HepG2 (cell line): ENCODE data around the gene MPPE1. TPM values are rescaled to one million over a fixed set of nuclear protein-coding genes. Genes with fewer than 3 reads are reported as not detected.

ENCODE experiments used
- CCAR2 ChIP-seq: fragments of 200-400 bp; formaldehyde crosslinking; optimal IDR thresholded peaks from 2 replicates; pipeline ENCODE3; 2018; ENCODE audit warnings: low read depth, mild to moderate bottlenecking, low read length, moderate library complexity
- KLF11 ChIP-seq: IDR thresholded peaks from 2 replicates; pipeline ENCODE4 v1.6.1; 2016; ENCODE audit warnings: missing compliant biosample characterization
- LBX2 ChIP-seq: sonication (generic); formaldehyde crosslinking; IDR thresholded peaks from 2 replicates; pipeline ENCODE4 v1.5.0; 2020; ENCODE audit warnings: missing genetic modification reagents, mild to moderate bottlenecking, borderline replicate concordance
- MED1 ChIP-seq: sonication (generic); formaldehyde crosslinking; IDR thresholded peaks from 2 replicates; pipeline ENCODE4 v1.4.0; 2020; ENCODE audit warnings: missing genetic modification reagents
- PCBP2 ChIP-seq: fragments of 200-400 bp; formaldehyde crosslinking; optimal IDR thresholded peaks from 2 replicates; pipeline ENCODE3; 2018; ENCODE audit warnings: low read length, low read depth; ENCODE audit not compliant: poor library complexity, severe bottlenecking
- RFX5 ChIP-seq: IDR thresholded peaks from 2 replicates; pipeline ENCODE4 v1.6.1; 2011; ENCODE audit warnings: low read depth, low read length, improper control_type of control experiment
- SP2 ChIP-seq: sonication (generic); formaldehyde crosslinking; IDR thresholded peaks from 2 replicates; pipeline ENCODE4 v1.5.1; 2020; ENCODE audit warnings: mild to moderate bottlenecking, missing genetic modification reagents
- SP4 ChIP-seq: sonication (generic); formaldehyde crosslinking; IDR thresholded peaks from 2 replicates; pipeline ENCODE4 v1.8.1; 2023; ENCODE audit warnings: mild to moderate bottlenecking, missing genetic modification reagents
- TIGD3 ChIP-seq: sonication (generic); formaldehyde crosslinking; IDR thresholded peaks from 2 replicates; pipeline ENCODE4 v1.5.1; 2020; ENCODE audit warnings: mild to moderate bottlenecking, missing genetic modification reagents, borderline replicate concordance
- ZFY ChIP-seq: sonication (generic); formaldehyde crosslinking; IDR thresholded peaks from 2 replicates; pipeline ENCODE4 v1.4.0; 2020; ENCODE audit warnings: missing genetic modification reagents
- ZNF512 ChIP-seq: sonication (generic); formaldehyde crosslinking; IDR thresholded peaks from 2 replicates; pipeline ENCODE4 v1.4.0; 2020; ENCODE audit warnings: mild to moderate bottlenecking, missing genetic modification reagents
- ZNF652 ChIP-seq: IDR thresholded peaks from 2 replicates; pipeline ENCODE4 v1.6.1; 2016; ENCODE audit warnings: low read depth, borderline replicate concordance
- polyA plus RNA-seq, 8 experiments: library from polyadenylated mRNA; depleted of rRNA in 3 of 8; stranded (reverse) in 7 of 8; unstranded in 1 of 8; fragments of >200 nt; fragmentation: Illumina TruSeq in 4 of 8; extraction: Trizol in 4 of 8; gene quantifications; 2 replicates each; pipeline versions ENCODE4 v1.2.1 to v1.2.3, GENCODE V29; 2011 to 2016; ENCODE audit warnings: low read depth in 4 of 8, missing spikeins in 1 of 8, mixed read lengths in 1 of 8; ENCODE audit not compliant: insufficient read depth in 1 of 8
- total RNA-seq, 5 experiments: library from RNA; depleted of rRNA; stranded (reverse); fragments of >200 nt; fragmentation: Illumina TruSeq; extraction: Trizol; gene quantifications; 2 replicates each; pipeline ENCODE4 v1.2.3, GENCODE V29; 2016; ENCODE audit warnings: low read depth in 1 of 5
- TF ChIP-seq, protein P1 (sequence below): sonication (generic); formaldehyde crosslinking; conservative IDR thresholded peaks from 2 replicates; pipeline ENCODE4 v1.8.0; 2022; ENCODE audit warnings: low read depth, missing genetic modification reagents
- TF ChIP-seq, protein P2 (sequence below): sonication (generic); formaldehyde crosslinking; IDR thresholded peaks from 2 replicates; pipeline ENCODE4 v1.9.0; 2021; ENCODE audit warnings: missing genetic modification reagents, mild to moderate bottlenecking, borderline replicate concordance

Gene MPPE1
- total and polyA plus RNA-seq, 2 of the 13 experiments (the other 11 are each of a cell fraction or from before 2014, with no cell fraction given), result 9.6 to 11.9 TPM

DNA sequence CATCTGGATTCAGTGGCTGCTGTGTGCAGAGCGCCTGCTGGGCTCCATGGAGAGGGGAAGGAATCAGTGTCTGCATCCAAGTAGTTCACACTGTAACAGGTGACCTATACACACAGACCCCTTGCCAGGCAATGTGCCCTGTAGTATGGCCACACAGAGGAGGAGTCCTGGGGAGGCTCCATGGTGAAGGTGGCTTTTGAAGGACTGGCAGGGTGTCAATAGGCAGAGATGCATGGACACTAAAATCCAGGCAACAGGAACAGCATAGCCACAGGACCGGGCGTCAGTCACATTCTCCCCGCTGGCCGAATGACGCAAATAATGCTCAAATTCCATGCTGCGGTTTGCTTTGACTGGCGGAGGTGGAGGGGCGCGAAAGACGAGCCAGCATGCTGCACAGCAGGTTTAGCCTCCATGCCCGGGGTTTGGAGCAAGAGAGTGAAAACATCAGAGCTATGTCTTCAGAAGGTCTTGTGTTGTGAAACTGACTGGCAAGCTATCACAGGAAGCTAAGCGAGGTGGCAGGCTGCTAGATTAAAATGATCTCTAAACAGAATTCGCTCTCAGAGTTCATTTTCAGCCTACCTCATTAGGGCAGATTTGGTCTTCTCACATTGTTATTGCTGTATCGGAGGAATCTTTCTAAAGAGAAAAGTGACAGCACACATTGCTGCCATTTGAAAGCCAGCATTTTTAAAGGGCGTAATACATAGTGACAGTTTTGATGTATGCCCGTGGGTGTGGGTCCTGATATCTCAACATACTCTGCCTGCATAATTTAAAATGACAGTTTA lies 58.1 kb downstream of the MPPE1 start (continued):
- TF ChIP-seq PCBP2 (no peak), RFX5 (no peak), ZFY (CRISPR knock-in tag) (no peak), CCAR2 (no peak), ZNF652 (no peak), LBX2 (no peak), SP2 (CRISPR knock-in tag) (no peak), MED1 (CRISPR knock-in tag) (no peak), SP4 (CRISPR knock-in tag) (no peak), ZNF512 (CRISPR knock-in tag) (no peak), TIGD3 (CRISPR knock-in tag) (no peak), KLF11 (CRISPR knock-in tag) (no peak)
- TF ChIP-seq, protein P1, sequence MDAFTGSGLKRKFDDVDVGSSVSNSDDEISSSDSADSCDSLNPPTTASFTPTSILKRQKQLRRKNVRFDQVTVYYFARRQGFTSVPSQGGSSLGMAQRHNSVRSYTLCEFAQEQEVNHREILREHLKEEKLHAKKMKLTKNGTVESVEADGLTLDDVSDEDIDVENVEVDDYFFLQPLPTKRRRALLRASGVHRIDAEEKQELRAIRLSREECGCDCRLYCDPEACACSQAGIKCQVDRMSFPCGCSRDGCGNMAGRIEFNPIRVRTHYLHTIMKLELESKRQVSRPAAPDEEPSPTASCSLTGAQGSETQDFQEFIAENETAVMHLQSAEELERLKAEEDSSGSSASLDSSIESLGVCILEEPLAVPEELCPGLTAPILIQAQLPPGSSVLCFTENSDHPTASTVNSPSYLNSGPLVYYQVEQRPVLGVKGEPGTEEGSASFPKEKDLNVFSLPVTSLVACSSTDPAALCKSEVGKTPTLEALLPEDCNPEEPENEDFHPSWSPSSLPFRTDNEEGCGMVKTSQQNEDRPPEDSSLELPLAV (CRISPR knock-in tag), result no peak
- TF ChIP-seq, protein P2, sequence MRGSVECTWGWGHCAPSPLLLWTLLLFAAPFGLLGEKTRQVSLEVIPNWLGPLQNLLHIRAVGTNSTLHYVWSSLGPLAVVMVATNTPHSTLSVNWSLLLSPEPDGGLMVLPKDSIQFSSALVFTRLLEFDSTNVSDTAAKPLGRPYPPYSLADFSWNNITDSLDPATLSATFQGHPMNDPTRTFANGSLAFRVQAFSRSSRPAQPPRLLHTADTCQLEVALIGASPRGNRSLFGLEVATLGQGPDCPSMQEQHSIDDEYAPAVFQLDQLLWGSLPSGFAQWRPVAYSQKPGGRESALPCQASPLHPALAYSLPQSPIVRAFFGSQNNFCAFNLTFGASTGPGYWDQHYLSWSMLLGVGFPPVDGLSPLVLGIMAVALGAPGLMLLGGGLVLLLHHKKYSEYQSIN (CRISPR knock-in tag), result no peak
